Esophagus muscularis mucosa (tissue), 4 donors: Measurements from ENCODE around the gene LRRK1. TPM values are rescaled to one million over a fixed set of nuclear protein-coding genes. Genes with fewer than 3 reads are reported as not detected.

Source experiments
- DNase-seq: peaks from one replicate; pipeline ENCODE4 v3.0.0-alpha.2; 2017; ENCODE audit errors: extremely low spot score
- H3K27ac ChIP-seq, 4 donors: fragments of 200-600 bp; sonication (generic); replicated peaks in 1 of 4; 1 replicate in 3 of 4; 2 replicates in 1 of 4; pipeline ENCODE4 v1.5.1; 2016 to 2019; ENCODE audit warnings: mild to moderate bottlenecking in 1 of 4
- H3K27me3 ChIP-seq, 4 donors: fragments of 200-600 bp; sonication (generic); one replicate each; pipeline versions ENCODE4 v1.5.1 to v1.6.0; 2016 to 2019
- H3K36me3 ChIP-seq, 4 donors: fragments of 200-600 bp; sonication (generic); one replicate each; pipeline ENCODE4 v1.5.1; 2016 to 2019
- H3K4me1 ChIP-seq, 4 donors: fragments of 200-600 bp; sonication (generic); one replicate each; pipeline ENCODE4 v1.5.1; 2016 to 2019
- H3K4me3 ChIP-seq, 4 donors: fragments of 200-600 bp; sonication (generic); 1 replicate in 2 of 4; 2 replicates in 2 of 4; pipeline ENCODE4 v1.5.1; 2016 to 2019; ENCODE audit warnings: mild to moderate bottlenecking in 4 of 4, moderate library complexity in 1 of 4
- H3K9me3 ChIP-seq, 4 donors: fragments of 200-600 bp; sonication (generic); 1 replicate in 3 of 4; 2 replicates in 1 of 4; pipeline ENCODE4 v1.5.1; 2016 to 2019
- CTCF ChIP-seq, 3 experiments: fragments of 200-600 bp in 2 of 3; fragments of 450-650 bp in 1 of 3; sonication (generic) in 2 of 3; IDR thresholded peaks; one replicate each; pipeline ENCODE4 v1.5.1; 2017 to 2019; ENCODE audit warnings: antibody characterized with exemption in 3 of 3, mild to moderate bottlenecking in 2 of 3, moderate library complexity in 1 of 3
- EP300 ChIP-seq: sonication (generic); formaldehyde crosslinking; IDR thresholded peaks from one replicate; pipeline ENCODE4 v1.6.1; 2017; ENCODE audit warnings: antibody characterized with exemption
- POLR2A ChIP-seq: fragments of 450-650 bp; IDR thresholded peaks from one replicate; pipeline ENCODE4 v1.6.1; 2017; ENCODE audit warnings: antibody characterized with exemption, moderate library complexity, mild to moderate bottlenecking, low read depth
- POLR2AphosphoS5 ChIP-seq, 2 donors: sonication (generic); formaldehyde crosslinking; IDR thresholded peaks; one replicate each; pipeline ENCODE4 v1.6.1; 2017; ENCODE audit warnings: antibody characterized with exemption in 2 of 2
- WGBS: methylation state at CpG from one replicate; pipeline ENCODE4 v1.1.5; 2018; 5-methylcytosine and 5-hydroxymethylcytosine counted together
- intact Hi-C: fragments of 100-400 bp; cut with DNase I; formaldehyde crosslinking; loops from one replicate; pipeline ENCODE4 v1.15.1; 2023
- total RNA-seq, 4 donors: library from RNA; depleted of rRNA; stranded (reverse); fragments of >200 nt; gene quantifications; one replicate each; pipeline versions ENCODE4 v1.1.0 to v1.2.1, GENCODE V29; 2016

Gene LRRK1
- total RNA-seq, 4 donors from 2014 or later, result 11.3 to 18.0 (median 15.4) TPM

GRCh38 chr15:100898152-100898490 lies 21.0 kb upstream of the LRRK1 start:
- peaks cover 15 to 39% (median 34%) of the 10 kb centered on the region in 4 donors for H3K4me1 ChIP-seq
- 84% methylated on average over 6 of the region's 9 CpGs for WGBS
- no peak overlapping the region for H3K27ac ChIP-seq
- TF ChIP-seq EP300 (no peak), POLR2A (no peak), CTCF (IDR thresholded peaks at IDR 0.05) (no peak), POLR2AphosphoS5 (IDR thresholded peaks at IDR 0.05) (no peak)
- peaks cover 0 to 17% (median 0%) of the 10 kb centered on the region in 4 donors for H3K27me3 ChIP-seq
- peaks cover 0 to 18% (median 0%) of the 10 kb centered on the region in 4 donors for H3K36me3 ChIP-seq
- DNase-seq, result no peak
- intact Hi-C loops, result no loop called here
- no peak overlapping the region for H3K4me3 ChIP-seq
- H3K9me3 ChIP-seq, result no peaks in the 10 kb centered on the region

- intact Hi-C loops, result no loop called here
- TF ChIP-seq POLR2AphosphoS5 (IDR thresholded peaks at IDR 0.05) (peak in 1 of 2 donors; percentile 4), CTCF (IDR thresholded peaks at IDR 0.05) (no peak)
- no peak overlapping the region for H3K4me3 ChIP-seq
- WGBS, result 71% methylated on average over 11 of the region's 11 CpGs
- H3K36me3 ChIP-seq, result peaks cover 0 to 16% (median 0%) of the 10 kb centered on the region in 4 donors
- peaks cover 0 to 9% (median 0%) of the 10 kb centered on the region in 4 donors for H3K27me3 ChIP-seq
- peak overlapping the region in 2 of 4 donors; percentile 6 to 40 for H3K27ac ChIP-seq
- peaks cover 15 to 39% (median 36%) of the 10 kb centered on the region in 4 donors for H3K4me1 ChIP-seq
- no peak for DNase-seq
- H3K9me3 ChIP-seq, result no peaks in the 10 kb centered on the region
Measured at GRCh38 chr15:100898661-100899462, 20.3 kb upstream of the LRRK1 start.

GRCh38 chr15:100899601-100900000 lies 19.6 kb upstream of the LRRK1 start:
- WGBS, result 85% methylated on average over 3 of the region's 5 CpGs
- H3K36me3 ChIP-seq, result peaks cover 0 to 10% (median 0%) of the 10 kb centered on the region in 4 donors
- H3K4me3 ChIP-seq, result no peak overlapping the region
- intact Hi-C loops, result no loop called here
- DNase-seq, result no peak
- no peaks in the 10 kb centered on the region for H3K9me3 ChIP-seq
- peaks cover 0 to 8% (median 0%) of the 10 kb centered on the region in 4 donors for H3K27me3 ChIP-seq
- peaks cover 15 to 39% (median 36%) of the 10 kb centered on the region in 4 donors for H3K4me1 ChIP-seq
- TF ChIP-seq CTCF (IDR thresholded peaks at IDR 0.05) (no peak), POLR2AphosphoS5 (IDR thresholded peaks at IDR 0.05) (no peak)
- peak overlapping the region in 3 of 4 donors; percentile 4 to 40 (median 6) for H3K27ac ChIP-seq

GRCh38 chr15:100900136-100900794 lies 18.9 kb upstream of the LRRK1 start:
- H3K27me3 ChIP-seq, result peaks cover 0 to 8% (median 0%) of the 10 kb centered on the region in 4 donors
- TF ChIP-seq EP300 (no peak), POLR2A (no peak), POLR2AphosphoS5 (IDR thresholded peaks at IDR 0.05) (no peak), CTCF (IDR thresholded peaks at IDR 0.05) (no peak)
- H3K27ac ChIP-seq, result peak overlapping the region; percentile 20 to 83 (median 50)
- no peak overlapping the region for H3K4me3 ChIP-seq
- no peaks in the 10 kb centered on the region for H3K9me3 ChIP-seq
- no peak for DNase-seq
- intact Hi-C loops, result no loop called here
- WGBS, result 78% methylated on average over 11 of the region's 13 CpGs
- peaks cover 15 to 39% (median 36%) of the 10 kb centered on the region in 4 donors for H3K4me1 ChIP-seq
- peaks cover 0 to 10% (median 0%) of the 10 kb centered on the region in 4 donors for H3K36me3 ChIP-seq
